ENCODE measurements around the gene CREBL2.

DNA sequence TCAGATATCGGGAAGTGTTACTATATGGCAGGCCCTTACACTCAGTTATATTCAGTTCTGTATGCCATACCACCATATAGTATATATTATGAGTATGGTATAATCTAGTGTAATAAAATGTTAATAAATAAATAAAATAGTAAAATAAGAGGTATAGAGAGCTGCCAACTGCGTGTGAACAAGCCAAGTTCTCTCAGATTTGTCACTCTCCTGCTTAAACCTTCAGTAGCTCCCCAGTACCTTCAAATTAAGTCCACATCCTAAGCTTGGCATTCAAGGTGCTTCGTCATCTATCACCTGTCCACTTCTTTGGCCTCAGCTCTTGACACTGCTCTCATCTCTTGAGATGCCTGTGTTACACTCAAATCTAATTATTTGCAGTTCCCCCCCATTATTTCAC is 12.8 kb upstream of the CREBL2 start:
- TF ChIP-seq, protein P1, sequence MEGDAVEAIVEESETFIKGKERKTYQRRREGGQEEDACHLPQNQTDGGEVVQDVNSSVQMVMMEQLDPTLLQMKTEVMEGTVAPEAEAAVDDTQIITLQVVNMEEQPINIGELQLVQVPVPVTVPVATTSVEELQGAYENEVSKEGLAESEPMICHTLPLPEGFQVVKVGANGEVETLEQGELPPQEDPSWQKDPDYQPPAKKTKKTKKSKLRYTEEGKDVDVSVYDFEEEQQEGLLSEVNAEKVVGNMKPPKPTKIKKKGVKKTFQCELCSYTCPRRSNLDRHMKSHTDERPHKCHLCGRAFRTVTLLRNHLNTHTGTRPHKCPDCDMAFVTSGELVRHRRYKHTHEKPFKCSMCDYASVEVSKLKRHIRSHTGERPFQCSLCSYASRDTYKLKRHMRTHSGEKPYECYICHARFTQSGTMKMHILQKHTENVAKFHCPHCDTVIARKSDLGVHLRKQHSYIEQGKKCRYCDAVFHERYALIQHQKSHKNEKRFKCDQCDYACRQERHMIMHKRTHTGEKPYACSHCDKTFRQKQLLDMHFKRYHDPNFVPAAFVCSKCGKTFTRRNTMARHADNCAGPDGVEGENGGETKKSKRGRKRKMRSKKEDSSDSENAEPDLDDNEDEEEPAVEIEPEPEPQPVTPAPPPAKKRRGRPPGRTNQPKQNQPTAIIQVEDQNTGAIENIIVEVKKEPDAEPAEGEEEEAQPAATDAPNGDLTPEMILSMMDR (IDR thresholded peaks at IDR 0.05; ENCODE audit: insufficient read depth, low read length, poor library complexity, severe bottlenecking): no peak
- TF ChIP-seq EZH2phosphoT487 (conservative IDR thresholded peaks at IDR 0.05; ENCODE audit: low read length): no peak

Measured in SU-DHL-6 (cell line).